Measurements from ENCODE around the gene DLG3. TPM values are rescaled to one million over a fixed set of nuclear protein-coding genes. Genes with fewer than 3 reads are reported as not detected.
"Not testable (repeated sequence)": the region's sequence is repeated elsewhere in the genome, so short reads cannot be mapped to it uniquely, and the experiment has no call there.

Gene DLG3
- total and polyA plus RNA-seq, 10 of the 15 experiments (the other 5 are each of a cell fraction or from before 2014, with no cell fraction given) = 1.3 to 32.2 (median 3.9) TPM

- no TSS peak for BruUV-seq (replicated peaks)
- no peak overlapping the region for H3K4me2 ChIP-seq (ENCODE audit: control insufficient read depth, insufficient read depth)
- H3K27ac ChIP-seq (ENCODE audit: control insufficient read depth, insufficient read depth) = no peak overlapping the region
- ChIA-PET POLR2A (no interaction called here), RAD21 (ENCODE audit: unreplicated experiment) (no interaction called here), SMC1A (ENCODE audit: uncharacterized antibody, unreplicated experiment) (interaction anchor here (0.6 kb wide), 1 partner anchor 16 kb away, joined by 4 read pairs; no protein-coding TSS in a partner anchor), CTCF (no interaction called here)
- no peak overlapping the region for H3K9ac ChIP-seq (ENCODE audit: control insufficient read depth, insufficient read depth, low read length)
- H3K27me3 ChIP-seq (replicated peaks in 1 of 2; ENCODE audit: control insufficient read depth in 2 of 2, insufficient read depth in 2 of 2, low read length in 1 of 2) = no peaks in the 10 kb centered on the region
- no peaks in the 10 kb centered on the region; a peak in 1 of 4 replicates for H3K36me3 ChIP-seq (ENCODE audit: control insufficient read depth in 2 of 2, insufficient read depth in 2 of 2, low read length in 1 of 2)
- ATAC-seq (no peak), DNase-seq (ENCODE audit: low read depth, low spot score) (no peak), FAIRE-seq (no peak)
- H3K4me3 ChIP-seq = no peak overlapping the region
- H3K4me1 ChIP-seq (ENCODE audit: control insufficient read depth, insufficient read depth, low read length) = no peaks in the 10 kb centered on the region
- intact Hi-C loops (cut with micrococcal nuclease; ENCODE audit: unreplicated experiment) (no loop called here), in situ Hi-C loops (cut with MboI) (no loop called here)
- TF ChIP-seq PKNOX1 (IDR thresholded peaks at IDR 0.05) = no peak
- H3K79me2 ChIP-seq (ENCODE audit: control insufficient read depth, insufficient read depth, low read length) = no peaks in the 10 kb centered on the region
- WGBS (ENCODE audit: insufficient coverage, insufficient replicate concordance, low lambda C conversion rate, missing lambda C conversion rate) = 57% methylated on average over 4 of the region's 4 CpGs
- no peak overlapping the region for H2AFZ ChIP-seq (ENCODE audit: control insufficient read depth, low read depth, low read length)
- H3K9me3 ChIP-seq (replicated peaks; ENCODE audit: control insufficient read depth, insufficient read depth, low read length) = no peaks in the 10 kb centered on the region; the same call in 2 of the 3 replicates
- H4K20me1 ChIP-seq (ENCODE audit: control insufficient read depth, insufficient read depth) = no peaks in the 10 kb centered on the region
Measured at GRCh38 chrX:70398899-70399298, 45.7 kb upstream of the DLG3 start.

GRCh38 chrX:70400181-70400580, 44.5 kb upstream of the DLG3 start:
- in situ Hi-C loops (cut with MboI) = not testable (repeated sequence)

More at GRCh38 chrX:70400181-70400580, 44.5 kb upstream of the DLG3 start:
- H3K27me3 ChIP-seq (replicated peaks in 1 of 2; ENCODE audit: control insufficient read depth in 2 of 2, insufficient read depth in 2 of 2, low read length in 1 of 2); H4K20me1 ChIP-seq (ENCODE audit: control insufficient read depth, insufficient read depth); FAIRE-seq; H3K27ac ChIP-seq (ENCODE audit: control insufficient read depth, insufficient read depth); H3K79me2 ChIP-seq (ENCODE audit: control insufficient read depth, insufficient read depth, low read length); H3K9ac ChIP-seq (ENCODE audit: control insufficient read depth, insufficient read depth, low read length); ATAC-seq; CTCF ChIA-PET; RAD21 ChIA-PET (ENCODE audit: unreplicated experiment); H2AFZ ChIP-seq (ENCODE audit: control insufficient read depth, low read depth, low read length); SMC1A ChIA-PET (ENCODE audit: uncharacterized antibody, unreplicated experiment); H3K9me3 ChIP-seq (replicated peaks; ENCODE audit: control insufficient read depth, insufficient read depth, low read length); H3K4me3 ChIP-seq; H3K4me2 ChIP-seq (ENCODE audit: control insufficient read depth, insufficient read depth); BruUV-seq (replicated peaks); H3K36me3 ChIP-seq (ENCODE audit: control insufficient read depth in 2 of 2, insufficient read depth in 2 of 2, low read length in 1 of 2); H3K4me1 ChIP-seq (ENCODE audit: control insufficient read depth, insufficient read depth, low read length); DNase-seq (ENCODE audit: low read depth, low spot score); POLR2A ChIA-PET; intact Hi-C loops (cut with micrococcal nuclease; ENCODE audit: unreplicated experiment): not testable (repeated sequence)
- 85% methylated on average over 1 of the region's 3 CpGs for WGBS (ENCODE audit: insufficient coverage, insufficient replicate concordance, low lambda C conversion rate, missing lambda C conversion rate)
